GM21723 (cell line): ENCODE measurements around the gene PDZD7.

ENCODE experiments used
- ATAC-seq: cut with Tn5 transposase; IDR thresholded peaks from one replicate; pipeline ENCODE4 v1.9.1; 2021; ENCODE audit warnings: mild to moderate bottlenecking, moderate library complexity; ENCODE audit not compliant: unreplicated experiment

The PDZD7 gene

DNA sequence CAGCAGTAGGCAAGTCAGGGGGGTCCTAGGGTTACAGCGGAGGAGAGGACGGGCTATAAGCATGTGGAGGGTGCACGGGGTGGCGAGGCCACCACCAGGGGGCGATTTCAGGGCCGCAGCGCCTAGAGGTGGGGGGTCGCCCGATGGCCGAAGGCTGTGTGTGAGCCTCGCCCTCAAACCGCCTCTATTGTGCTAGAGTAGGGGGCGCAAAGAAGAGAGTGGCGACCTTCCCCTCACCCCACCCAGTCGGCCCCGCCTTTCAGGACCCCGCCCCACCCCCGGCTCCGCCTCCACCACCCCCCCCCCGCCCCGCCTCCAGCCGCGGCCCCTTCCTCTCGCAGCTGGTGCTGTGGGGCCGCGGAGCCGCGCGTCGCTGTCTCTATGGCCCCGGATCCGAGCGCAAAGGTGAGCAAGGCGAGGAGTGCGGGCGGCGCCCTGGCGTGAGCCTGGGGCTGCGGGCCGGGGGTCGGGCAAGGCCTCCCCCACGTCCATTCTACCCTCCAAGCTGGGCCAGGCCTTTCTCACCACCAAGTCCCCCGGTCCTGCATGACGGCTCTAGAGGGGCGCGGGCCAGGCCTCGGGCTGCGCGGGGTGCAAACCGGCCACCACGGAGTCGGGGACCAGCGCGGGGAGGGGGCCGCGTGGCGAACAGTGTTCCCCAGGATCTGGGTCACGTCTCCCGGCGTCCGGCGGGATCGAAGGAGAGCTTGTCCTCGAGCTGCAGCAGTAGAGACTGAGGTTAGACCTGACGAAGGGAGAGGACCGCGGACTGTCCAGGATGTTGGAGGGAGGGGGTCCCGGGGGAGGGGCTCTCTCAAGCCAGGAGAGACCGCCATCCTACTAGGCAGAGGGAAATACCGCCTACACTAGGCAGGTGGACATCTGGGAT is 61.5 kb downstream of the PDZD7 start, which contains the start of gene SEMA4G:
SEMA4G (plus strand) TSS at position 318 of the 889 bp plus-strand sequence. CDS start 3,409 bp downstream, outside the sequence.
- ATAC-seq = no peak

DNA sequence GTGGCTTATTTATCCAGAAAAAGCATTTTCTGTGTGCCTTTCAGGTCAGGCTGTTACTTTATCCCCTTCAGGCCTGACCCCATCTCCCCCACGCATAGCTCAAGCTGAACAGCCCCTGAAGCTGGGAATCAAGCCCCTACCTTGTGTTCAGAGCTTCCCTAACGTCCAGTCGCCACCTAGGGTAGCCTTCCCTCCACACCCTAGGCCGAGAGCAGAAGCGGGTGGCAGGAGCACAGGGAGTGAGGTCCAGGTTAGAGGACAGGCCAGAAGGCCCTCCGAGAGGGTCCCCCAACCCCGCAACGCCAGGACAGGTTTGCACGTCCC is 62.1 kb downstream of the PDZD7 start:
- no peak for ATAC-seq

DNA sequence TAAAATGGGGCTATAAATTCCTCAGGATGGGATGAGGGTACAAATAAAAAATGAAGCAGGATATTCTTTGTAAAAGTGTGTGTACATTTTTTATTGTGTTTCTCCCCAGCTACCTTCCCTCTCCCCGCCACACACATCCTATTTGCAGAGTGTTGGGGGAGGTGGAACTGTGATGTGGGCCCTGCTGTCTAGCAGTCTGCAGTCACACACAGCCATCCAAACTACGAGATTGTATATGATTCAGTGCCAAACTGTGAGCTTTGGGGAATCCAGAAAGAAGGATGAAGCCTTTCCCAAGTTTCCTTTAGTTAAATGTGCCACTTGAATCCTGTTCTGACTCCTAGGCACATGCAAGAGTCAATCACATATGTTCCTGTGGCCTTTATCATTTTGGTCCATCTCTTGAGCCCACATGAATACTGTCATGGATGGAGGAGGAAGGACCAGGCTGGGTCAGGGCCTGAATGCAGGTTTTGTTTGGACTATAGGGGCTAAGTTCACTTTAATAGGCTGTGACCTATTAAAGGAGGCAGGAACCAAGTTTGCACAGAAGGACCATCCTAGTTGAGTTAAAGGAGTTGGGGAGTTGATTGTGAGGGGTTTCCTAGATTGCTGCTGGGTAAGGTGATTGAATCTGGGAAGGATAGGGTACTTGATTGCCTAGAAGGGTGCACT is 62.7 kb downstream of the PDZD7 start:
- no peak for ATAC-seq

DNA sequence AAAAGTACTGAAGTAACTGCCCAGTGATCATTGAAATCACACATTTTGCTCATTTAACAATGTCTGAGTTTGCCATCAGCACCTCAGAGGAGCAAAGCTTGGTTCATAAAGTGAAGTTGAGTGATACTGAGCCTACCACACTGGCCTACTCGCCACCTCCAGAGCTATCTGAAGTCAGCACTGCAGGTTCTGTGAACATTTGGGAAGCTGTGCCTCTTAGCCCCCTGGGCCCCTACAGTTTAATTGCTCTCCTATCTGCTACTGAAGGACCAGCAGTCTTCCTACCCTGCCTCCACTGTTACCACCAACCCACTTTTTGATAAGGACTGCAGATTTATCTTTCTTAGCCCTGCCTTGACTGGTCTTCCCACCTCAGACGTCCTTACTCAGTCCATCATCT is 63.6 kb downstream of the PDZD7 start:
- ATAC-seq = no peak

DNA sequence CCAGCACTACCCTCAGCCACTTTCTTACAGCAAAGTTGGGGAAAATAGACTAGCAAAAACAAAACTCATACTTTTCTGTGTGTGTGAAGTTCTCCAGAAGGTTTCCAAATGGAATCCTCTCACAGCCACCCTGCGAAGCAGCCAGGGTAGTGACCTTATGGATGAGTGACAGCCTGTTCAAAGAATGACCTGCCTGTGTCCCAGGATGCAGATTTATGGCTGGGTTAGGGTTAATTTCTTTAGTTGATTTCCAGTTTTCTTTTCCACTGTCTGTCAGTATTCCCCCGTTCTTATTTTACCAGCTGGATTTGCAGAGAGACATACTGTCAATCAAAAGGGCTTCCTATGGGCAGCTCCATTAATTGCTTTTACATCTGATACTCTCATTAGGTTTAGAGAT is 64.0 kb downstream of the PDZD7 start:
- ATAC-seq = no peak

DNA sequence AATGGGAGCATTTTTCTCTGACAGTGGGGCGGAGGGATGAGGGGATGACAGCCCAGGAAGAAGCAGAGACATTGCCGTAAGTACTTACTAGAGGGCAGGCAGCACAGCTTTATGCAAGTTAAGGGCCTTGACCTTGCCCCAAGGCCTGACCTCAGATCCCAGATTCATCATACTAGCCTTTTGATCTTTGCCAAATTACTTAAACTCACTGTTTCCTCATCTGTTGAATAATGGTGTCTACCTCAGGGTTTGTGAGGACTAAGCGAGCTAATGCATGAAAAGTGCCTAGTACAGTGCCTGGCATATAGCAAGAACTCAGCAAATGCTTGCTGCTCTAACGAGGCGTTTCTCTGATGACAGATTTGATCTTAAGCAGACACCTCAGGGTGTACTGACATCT is 65.1 kb downstream of the PDZD7 start:
- ATAC-seq = no peak

DNA sequence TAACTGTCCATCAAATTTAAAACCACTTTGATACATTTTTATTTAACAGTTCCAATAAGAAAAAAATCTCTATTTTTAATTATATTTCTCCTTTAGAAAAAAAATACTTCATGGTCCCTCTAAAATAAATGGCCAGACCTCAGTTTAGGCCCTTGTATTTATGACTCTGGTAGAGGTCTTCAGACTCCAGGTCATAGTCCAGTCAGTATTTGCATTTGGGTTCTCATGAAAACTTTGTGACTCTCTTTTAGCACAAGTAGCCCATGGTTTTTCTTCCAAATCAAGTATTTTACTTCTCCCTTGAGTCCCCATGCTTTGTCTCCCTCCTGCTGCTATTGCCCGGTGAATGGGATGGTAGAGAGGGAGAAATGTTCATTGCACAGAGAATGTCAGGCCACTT is 67.1 kb downstream of the PDZD7 start:
- ATAC-seq = no peak

DNA sequence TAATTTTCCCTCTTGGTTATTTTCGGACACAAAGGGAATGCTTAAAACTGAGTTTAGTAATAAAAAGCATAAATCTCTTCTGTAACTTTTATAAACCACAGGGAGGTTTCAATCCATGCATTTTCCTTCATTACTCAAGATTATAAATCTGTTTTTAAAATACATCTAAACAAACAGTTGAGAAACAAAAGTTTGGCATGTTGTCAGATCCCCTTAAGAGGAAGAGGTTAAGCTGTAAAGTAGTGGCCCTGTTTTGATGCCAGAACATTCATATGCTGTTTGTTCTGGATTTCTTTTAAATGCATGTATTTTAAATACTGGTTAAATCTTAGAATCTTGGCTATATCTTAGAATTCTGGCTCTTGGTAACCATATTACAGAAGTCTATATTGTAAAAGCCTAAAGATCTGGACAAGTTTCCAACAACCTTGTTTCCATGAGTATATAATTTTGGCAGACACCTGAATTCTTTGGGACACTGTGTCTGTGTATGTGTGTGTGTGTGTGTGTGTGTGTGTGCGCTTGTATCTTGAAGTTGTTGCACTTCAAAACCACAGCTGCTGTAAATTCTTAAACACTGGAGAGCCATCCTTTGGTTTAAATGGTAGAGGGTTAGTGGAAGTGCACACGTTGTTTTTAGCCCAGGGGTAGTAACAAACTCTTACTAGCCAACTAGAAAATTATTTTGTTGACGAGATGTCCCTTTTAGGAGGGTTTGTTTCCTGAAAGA is 68.4 kb downstream of the PDZD7 start:
- ATAC-seq = no peak

DNA sequence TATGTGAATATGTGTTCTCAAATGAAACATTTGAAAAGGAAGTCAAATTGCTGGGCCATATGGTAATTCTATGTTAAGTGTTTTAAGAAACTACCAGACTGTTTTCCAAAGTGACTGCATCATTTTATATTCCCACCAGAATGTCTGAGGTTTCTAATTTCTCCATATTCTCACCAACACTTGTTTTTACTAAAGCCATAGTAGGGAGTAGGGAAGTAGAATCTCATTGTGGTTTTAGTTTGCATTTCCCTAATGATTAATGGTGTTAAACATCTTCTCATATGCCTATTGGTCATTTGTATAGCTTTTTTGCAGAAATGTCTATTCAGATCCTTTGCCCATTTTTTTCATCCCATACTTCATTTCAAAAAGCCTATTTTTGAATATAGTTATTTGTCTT is 70.7 kb downstream of the PDZD7 start:
- ATAC-seq = no peak
